MG63 (cell line): ENCODE results near the gene CLCN3. TPM values are rescaled to one million over a fixed set of nuclear protein-coding genes. Genes with fewer than 3 reads are reported as not detected.

Experiments used
- total RNA-seq: library from RNA; depleted of rRNA; stranded (reverse); fragments of >200 nt; shearing (Covaris generic); gene quantifications from 2 replicates; pipeline ENCODE4 v1.2.3, GENCODE V29; 2014; ENCODE audit warnings: low replicate concordance; rRNA removed

CLCN3 gene
- total RNA-seq, 1 experiment from 2014 or later: 1.9 TPM

Other genes with a start within 250 kb of the CLCN3 start
- 2.1 and 2.4 TPM in 2 replicates for gene NEK1, start 8.0 kb upstream of the CLCN3 start, total RNA-seq
- gene HPF1, start 137.4 kb downstream of the CLCN3 start, total RNA-seq: 23.9 and 81.4 TPM in 2 replicates